HepG2 (cell line): Measurements from ENCODE around the gene ZNF276. TPM values are rescaled to one million over a fixed set of nuclear protein-coding genes. Genes with fewer than 3 reads are reported as not detected.

ENCODE experiments used
- ARNTL ChIP-seq: sonication (generic); formaldehyde crosslinking; IDR thresholded peaks from 2 replicates; pipeline ENCODE4 v1.4.0; 2020; ENCODE audit warnings: mild to moderate bottlenecking, missing genetic modification reagents
- ATF7 ChIP-seq, 2 experiments: fragments of 450-650 bp in 1 of 2; sonication (generic) in 1 of 2; formaldehyde crosslinking in 1 of 2; IDR thresholded peaks; 2 replicates each; pipeline versions ENCODE4 v1.4.0 to v1.6.1; 2016 to 2020; ENCODE audit warnings: antibody characterized with exemption in 1 of 2, mild to moderate bottlenecking in 1 of 2, missing genetic modification reagents in 1 of 2
- ERF ChIP-seq: IDR thresholded peaks from 2 replicates; pipeline ENCODE4 v1.6.1; 2018; ENCODE audit warnings: missing biosample characterization, missing genetic modification reagents
- GLI4 ChIP-seq: sonication (generic); formaldehyde crosslinking; IDR thresholded peaks from 2 replicates; pipeline ENCODE4 v1.5.1; 2020; ENCODE audit warnings: missing genetic modification reagents, mild to moderate bottlenecking, moderate library complexity, borderline replicate concordance
- HIVEP1 ChIP-seq: sonication (generic); formaldehyde crosslinking; IDR thresholded peaks from 2 replicates; pipeline ENCODE4 v1.4.0; 2020; ENCODE audit warnings: mild to moderate bottlenecking, missing genetic modification reagents
- JUND ChIP-seq: sonication (generic); formaldehyde crosslinking; IDR thresholded peaks from 2 replicates; pipeline ENCODE4 v1.8.0; 2022; ENCODE audit warnings: mild to moderate bottlenecking, missing genetic modification reagents
- KDM3A ChIP-seq: IDR thresholded peaks from 2 replicates; pipeline ENCODE4 v1.6.1; 2018; ENCODE audit warnings: low read depth, missing compliant biosample characterization
- SALL2 ChIP-seq: sonication (generic); formaldehyde crosslinking; IDR thresholded peaks from 2 replicates; pipeline ENCODE4 v1.8.1; 2023; ENCODE audit warnings: mild to moderate bottlenecking, missing genetic modification reagents, inconsistent platforms
- ZNF225 ChIP-seq: sonication (generic); formaldehyde crosslinking; IDR thresholded peaks from 2 replicates; pipeline ENCODE4 v1.4.0; 2020; ENCODE audit warnings: mild to moderate bottlenecking, missing genetic modification reagents
- ZNF343 ChIP-seq: sonication (generic); formaldehyde crosslinking; IDR thresholded peaks from 2 replicates; pipeline ENCODE4 v1.4.0; 2020; ENCODE audit warnings: mild to moderate bottlenecking, missing genetic modification reagents
- ZNF430 ChIP-seq: sonication (generic); formaldehyde crosslinking; IDR thresholded peaks from 2 replicates; pipeline ENCODE4 v1.9.0; 2021; ENCODE audit warnings: mild to moderate bottlenecking, missing genetic modification reagents
- ZNF746 ChIP-seq: sonication (generic); formaldehyde crosslinking; IDR thresholded peaks from 2 replicates; pipeline ENCODE4 v1.8.0; 2022; ENCODE audit warnings: mild to moderate bottlenecking, missing genetic modification reagents
- ZSCAN31 ChIP-seq: sonication (generic); formaldehyde crosslinking; IDR thresholded peaks from 2 replicates; pipeline ENCODE4 v1.5.0; 2020; ENCODE audit warnings: low read depth, mild to moderate bottlenecking, missing genetic modification reagents
- polyA plus RNA-seq, 8 experiments: library from polyadenylated mRNA; depleted of rRNA in 3 of 8; stranded (reverse) in 7 of 8; unstranded in 1 of 8; fragments of >200 nt; fragmentation: Illumina TruSeq in 4 of 8; extraction: Trizol in 4 of 8; gene quantifications; 2 replicates each; pipeline versions ENCODE4 v1.2.1 to v1.2.3, GENCODE V29; 2011 to 2016; ENCODE audit warnings: low read depth in 4 of 8, missing spikeins in 1 of 8, mixed read lengths in 1 of 8; ENCODE audit not compliant: insufficient read depth in 1 of 8
- total RNA-seq, 5 experiments: library from RNA; depleted of rRNA; stranded (reverse); fragments of >200 nt; fragmentation: Illumina TruSeq; extraction: Trizol; gene quantifications; 2 replicates each; pipeline ENCODE4 v1.2.3, GENCODE V29; 2016; ENCODE audit warnings: low read depth in 1 of 5
- TF ChIP-seq, protein P1 (sequence below): sonication (generic); formaldehyde crosslinking; IDR thresholded peaks from 2 replicates; pipeline ENCODE4 v1.5.1; 2020; ENCODE audit warnings: mild to moderate bottlenecking, moderate library complexity, missing genetic modification reagents
- TF ChIP-seq, protein P2 (sequence below): sonication (generic); formaldehyde crosslinking; IDR thresholded peaks from 2 replicates; pipeline ENCODE4 v1.4.0; 2020; ENCODE audit warnings: mild to moderate bottlenecking, missing genetic modification reagents
- TF ChIP-seq, protein P3 (sequence below): sonication (generic); formaldehyde crosslinking; IDR thresholded peaks from 2 replicates; pipeline ENCODE4 v1.5.0; 2020; ENCODE audit warnings: mild to moderate bottlenecking, missing genetic modification reagents, moderate library complexity
- TF ChIP-seq, protein P4 (sequence below): sonication (generic); formaldehyde crosslinking; IDR thresholded peaks from 2 replicates; pipeline ENCODE4 v1.4.0; 2020; ENCODE audit warnings: missing genetic modification reagents
- TF ChIP-seq, protein P5 (sequence below), 2 experiments: sonication (generic) in 1 of 2; formaldehyde crosslinking in 1 of 2; IDR thresholded peaks; 2 replicates each; pipeline versions ENCODE4 v1.6.1 to v1.9.0; 2014 to 2022; ENCODE audit warnings: antibody characterized with exemption in 1 of 2, borderline replicate concordance in 1 of 2, inconsistent platforms in 1 of 2, low read depth in 1 of 2, missing genetic modification reagents in 1 of 2

ZNF276 gene
- total and polyA plus RNA-seq, 2 of the 13 experiments (the other 11 are each of a cell fraction or from before 2014, with no cell fraction given) = 17.7 to 18.0 TPM

DNA sequence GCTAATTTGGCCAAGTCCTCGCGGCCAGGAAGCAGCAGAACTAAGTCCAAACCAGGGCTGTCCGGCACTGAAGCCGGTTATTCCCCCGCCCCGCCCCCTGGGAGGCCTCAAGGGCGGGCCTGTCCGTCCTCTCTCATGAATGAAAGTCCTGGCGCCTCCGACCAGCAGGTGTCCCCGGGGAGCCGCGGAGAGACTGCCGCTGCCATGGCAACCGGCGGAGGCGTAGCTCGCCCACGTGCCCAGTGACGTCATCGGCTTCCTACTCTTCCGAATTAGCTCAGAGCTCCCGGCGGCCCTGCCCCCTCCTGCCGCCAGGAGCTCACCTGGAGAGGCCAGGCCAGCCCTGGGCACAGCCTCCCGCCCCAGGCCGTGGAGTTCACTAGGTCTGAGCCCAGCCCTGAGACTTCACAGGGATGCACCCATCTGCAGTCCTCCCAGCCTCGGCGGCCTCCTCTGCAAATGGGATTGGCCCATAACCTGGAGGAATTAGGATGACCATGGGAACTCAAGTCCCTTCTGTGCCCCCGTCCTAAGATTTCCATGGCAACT lies 21.2 kb upstream of the ZNF276 start (continued):
- TF ChIP-seq GLI4 (CRISPR knock-in tag) (0 out of 2 replicates have a peak, but pooled peaks have one; percentile 3), KDM3A (peak; percentile 90), ZNF430 (peak; percentile 87; the same call in 1 of the 2 replicates), ATF7 (IDR thresholded peaks at IDR 0.05) (peak; percentile 100), ATF7 (CRISPR knock-in tag; IDR thresholded peaks at IDR 0.05) (peak; percentile 99), JUND (peak; percentile 88), ARNTL (CRISPR knock-in tag) (peak; percentile 93), SALL2 (CRISPR knock-in tag) (peak; percentile 54; the same call in 1 of the 2 replicates), ZNF225 (CRISPR knock-in tag) (peak; percentile 29; the same call in 1 of the 2 replicates), ZNF746 (peak; percentile 46), ZNF343 (CRISPR knock-in tag) (peak; percentile 80; the same call in 1 of the 2 replicates), ZSCAN31 (CRISPR knock-in tag) (peak; percentile 83; the same call in 1 of the 2 replicates), HIVEP1 (CRISPR knock-in tag) (peak; percentile 74), ERF (CRISPR knock-in tag) (peak; percentile 85; the same call in 1 of the 2 replicates)
- TF ChIP-seq, protein P1, sequence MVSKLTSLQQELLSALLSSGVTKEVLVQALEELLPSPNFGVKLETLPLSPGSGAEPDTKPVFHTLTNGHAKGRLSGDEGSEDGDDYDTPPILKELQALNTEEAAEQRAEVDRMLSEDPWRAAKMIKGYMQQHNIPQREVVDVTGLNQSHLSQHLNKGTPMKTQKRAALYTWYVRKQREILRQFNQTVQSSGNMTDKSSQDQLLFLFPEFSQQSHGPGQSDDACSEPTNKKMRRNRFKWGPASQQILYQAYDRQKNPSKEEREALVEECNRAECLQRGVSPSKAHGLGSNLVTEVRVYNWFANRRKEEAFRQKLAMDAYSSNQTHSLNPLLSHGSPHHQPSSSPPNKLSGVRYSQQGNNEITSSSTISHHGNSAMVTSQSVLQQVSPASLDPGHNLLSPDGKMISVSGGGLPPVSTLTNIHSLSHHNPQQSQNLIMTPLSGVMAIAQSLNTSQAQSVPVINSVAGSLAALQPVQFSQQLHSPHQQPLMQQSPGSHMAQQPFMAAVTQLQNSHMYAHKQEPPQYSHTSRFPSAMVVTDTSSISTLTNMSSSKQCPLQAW (CRISPR knock-in tag) = peak; percentile 75
- TF ChIP-seq, protein P2, sequence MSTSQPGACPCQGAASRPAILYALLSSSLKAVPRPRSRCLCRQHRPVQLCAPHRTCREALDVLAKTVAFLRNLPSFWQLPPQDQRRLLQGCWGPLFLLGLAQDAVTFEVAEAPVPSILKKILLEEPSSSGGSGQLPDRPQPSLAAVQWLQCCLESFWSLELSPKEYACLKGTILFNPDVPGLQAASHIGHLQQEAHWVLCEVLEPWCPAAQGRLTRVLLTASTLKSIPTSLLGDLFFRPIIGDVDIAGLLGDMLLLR (CRISPR knock-in tag) = no peak
- TF ChIP-seq, protein P3, sequence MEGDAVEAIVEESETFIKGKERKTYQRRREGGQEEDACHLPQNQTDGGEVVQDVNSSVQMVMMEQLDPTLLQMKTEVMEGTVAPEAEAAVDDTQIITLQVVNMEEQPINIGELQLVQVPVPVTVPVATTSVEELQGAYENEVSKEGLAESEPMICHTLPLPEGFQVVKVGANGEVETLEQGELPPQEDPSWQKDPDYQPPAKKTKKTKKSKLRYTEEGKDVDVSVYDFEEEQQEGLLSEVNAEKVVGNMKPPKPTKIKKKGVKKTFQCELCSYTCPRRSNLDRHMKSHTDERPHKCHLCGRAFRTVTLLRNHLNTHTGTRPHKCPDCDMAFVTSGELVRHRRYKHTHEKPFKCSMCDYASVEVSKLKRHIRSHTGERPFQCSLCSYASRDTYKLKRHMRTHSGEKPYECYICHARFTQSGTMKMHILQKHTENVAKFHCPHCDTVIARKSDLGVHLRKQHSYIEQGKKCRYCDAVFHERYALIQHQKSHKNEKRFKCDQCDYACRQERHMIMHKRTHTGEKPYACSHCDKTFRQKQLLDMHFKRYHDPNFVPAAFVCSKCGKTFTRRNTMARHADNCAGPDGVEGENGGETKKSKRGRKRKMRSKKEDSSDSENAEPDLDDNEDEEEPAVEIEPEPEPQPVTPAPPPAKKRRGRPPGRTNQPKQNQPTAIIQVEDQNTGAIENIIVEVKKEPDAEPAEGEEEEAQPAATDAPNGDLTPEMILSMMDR (CRISPR knock-in tag) = peak; percentile 97
- TF ChIP-seq, protein P4, sequence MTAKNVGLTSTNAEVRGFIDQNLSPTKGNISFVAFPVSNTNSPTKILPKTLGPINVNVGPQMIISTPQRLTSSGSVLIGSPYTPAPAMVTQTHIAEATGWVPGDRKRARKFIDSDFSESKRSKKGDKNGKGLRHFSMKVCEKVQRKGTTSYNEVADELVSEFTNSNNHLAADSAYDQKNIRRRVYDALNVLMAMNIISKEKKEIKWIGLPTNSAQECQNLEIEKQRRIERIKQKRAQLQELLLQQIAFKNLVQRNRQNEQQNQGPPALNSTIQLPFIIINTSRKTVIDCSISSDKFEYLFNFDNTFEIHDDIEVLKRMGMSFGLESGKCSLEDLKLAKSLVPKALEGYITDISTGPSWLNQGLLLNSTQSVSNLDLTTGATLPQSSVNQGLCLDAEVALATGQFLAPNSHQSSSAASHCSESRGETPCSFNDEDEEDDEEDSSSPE (CRISPR knock-in tag) = peak; percentile 63; the same call in 1 of the 2 replicates
- TF ChIP-seq, protein P5, sequence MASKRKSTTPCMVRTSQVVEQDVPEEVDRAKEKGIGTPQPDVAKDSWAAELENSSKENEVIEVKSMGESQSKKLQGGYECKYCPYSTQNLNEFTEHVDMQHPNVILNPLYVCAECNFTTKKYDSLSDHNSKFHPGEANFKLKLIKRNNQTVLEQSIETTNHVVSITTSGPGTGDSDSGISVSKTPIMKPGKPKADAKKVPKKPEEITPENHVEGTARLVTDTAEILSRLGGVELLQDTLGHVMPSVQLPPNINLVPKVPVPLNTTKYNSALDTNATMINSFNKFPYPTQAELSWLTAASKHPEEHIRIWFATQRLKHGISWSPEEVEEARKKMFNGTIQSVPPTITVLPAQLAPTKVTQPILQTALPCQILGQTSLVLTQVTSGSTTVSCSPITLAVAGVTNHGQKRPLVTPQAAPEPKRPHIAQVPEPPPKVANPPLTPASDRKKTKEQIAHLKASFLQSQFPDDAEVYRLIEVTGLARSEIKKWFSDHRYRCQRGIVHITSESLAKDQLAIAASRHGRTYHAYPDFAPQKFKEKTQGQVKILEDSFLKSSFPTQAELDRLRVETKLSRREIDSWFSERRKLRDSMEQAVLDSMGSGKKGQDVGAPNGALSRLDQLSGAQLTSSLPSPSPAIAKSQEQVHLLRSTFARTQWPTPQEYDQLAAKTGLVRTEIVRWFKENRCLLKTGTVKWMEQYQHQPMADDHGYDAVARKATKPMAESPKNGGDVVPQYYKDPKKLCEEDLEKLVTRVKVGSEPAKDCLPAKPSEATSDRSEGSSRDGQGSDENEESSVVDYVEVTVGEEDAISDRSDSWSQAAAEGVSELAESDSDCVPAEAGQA (IDR thresholded peaks at IDR 0.05; ENCODE audit: low read depth) = peak; percentile 87
- TF ChIP-seq, protein P5 (CRISPR knock-in tag; IDR thresholded peaks at IDR 0.05; ENCODE audit: borderline replicate concordance) = no peak
